Naive thymus-derived CD8-positive, alpha-beta T cell (primary cell): ENCODE data around the gene UST. TPM values are rescaled to one million over a fixed set of nuclear protein-coding genes. Genes with fewer than 3 reads are reported as not detected.

Source experiments
- ATAC-seq, 2 donors: fragments of 150-1000 bp; cut with Tn5 transposase in 1 of 2; sonication (Bioruptor Pico), chemical (Tn5 transposase) in 1 of 2; 1 replicate in 1 of 2; 2 replicates in 1 of 2; pipeline ENCODE4 v1.10.0; 2021; ENCODE audit warnings: mild to moderate bottlenecking in 2 of 2, moderate library complexity in 2 of 2
- POLR2A ChIA-PET: fragments of 350-600 bp; sonication (Branson Sonifier 250); formaldehyde crosslinking; loops from one replicate; lab custom pipeline; 2021; ENCODE audit warnings: antibody characterized with exemption; lab: Charles Lee
- DNase-seq, 10 donors: peaks; one replicate each; pipeline versions ENCODE4 v3.0.0 to v3.0.0-alpha.2; 2020 to 2022
- H3K27ac Mint-ChIP-seq, 10 donors: one replicate each; pipeline ENCODE4 v1.8.0; 2020 to 2022; ENCODE audit warnings: mild to moderate bottlenecking in 10 of 10, mixed read lengths in 10 of 10, moderate library complexity in 4 of 10, inconsistent platforms in 1 of 10
- H3K27me3 Mint-ChIP-seq, 5 donors: one replicate each; pipeline ENCODE4 v1.8.0; 2021 to 2022; ENCODE audit warnings: mixed read lengths in 5 of 5
- H3K36me3 Mint-ChIP-seq, 3 donors: one replicate each; pipeline ENCODE4 v1.8.0; 2020 to 2022; ENCODE audit warnings: mixed read lengths in 3 of 3, mild to moderate bottlenecking in 2 of 3, inconsistent platforms in 1 of 3
- H3K4me1 Mint-ChIP-seq, 4 donors: one replicate each; pipeline ENCODE4 v1.8.0; 2021 to 2022; ENCODE audit warnings: mixed read lengths in 4 of 4
- H3K4me3 Mint-ChIP-seq, 10 donors: one replicate each; pipeline ENCODE4 v1.8.0; 2020 to 2022; ENCODE audit warnings: mild to moderate bottlenecking in 10 of 10, mixed read lengths in 10 of 10, moderate library complexity in 6 of 10, inconsistent platforms in 1 of 10
- H3K9me3 Mint-ChIP-seq, 9 donors: one replicate each; pipeline ENCODE4 v1.8.0; 2020 to 2022; ENCODE audit warnings: mixed read lengths in 9 of 9, mild to moderate bottlenecking in 3 of 9, inconsistent platforms in 1 of 9, moderate library complexity in 1 of 9
- polyA plus RNA-seq, 3 donors: library from polyadenylated mRNA; unstranded; fragments of 300-500 nt; fragmentation: Illumina TruSeq; gene quantifications; one replicate each; pipeline ENCODE4 v1.2.3, GENCODE V29; 2021
- total RNA-seq, 8 experiments: library from RNA in 2 of 8; stranded (reverse) in 2 of 8; gene quantifications; one replicate each; pipeline ENCODE4 v1.2.3 and lab custom pipeline; 2021 to 2026

The UST gene
- total and polyA plus RNA-seq, 5 experiments from 2014 or later: 0.08 to 1.4 (median 0.47) TPM

DNA sequence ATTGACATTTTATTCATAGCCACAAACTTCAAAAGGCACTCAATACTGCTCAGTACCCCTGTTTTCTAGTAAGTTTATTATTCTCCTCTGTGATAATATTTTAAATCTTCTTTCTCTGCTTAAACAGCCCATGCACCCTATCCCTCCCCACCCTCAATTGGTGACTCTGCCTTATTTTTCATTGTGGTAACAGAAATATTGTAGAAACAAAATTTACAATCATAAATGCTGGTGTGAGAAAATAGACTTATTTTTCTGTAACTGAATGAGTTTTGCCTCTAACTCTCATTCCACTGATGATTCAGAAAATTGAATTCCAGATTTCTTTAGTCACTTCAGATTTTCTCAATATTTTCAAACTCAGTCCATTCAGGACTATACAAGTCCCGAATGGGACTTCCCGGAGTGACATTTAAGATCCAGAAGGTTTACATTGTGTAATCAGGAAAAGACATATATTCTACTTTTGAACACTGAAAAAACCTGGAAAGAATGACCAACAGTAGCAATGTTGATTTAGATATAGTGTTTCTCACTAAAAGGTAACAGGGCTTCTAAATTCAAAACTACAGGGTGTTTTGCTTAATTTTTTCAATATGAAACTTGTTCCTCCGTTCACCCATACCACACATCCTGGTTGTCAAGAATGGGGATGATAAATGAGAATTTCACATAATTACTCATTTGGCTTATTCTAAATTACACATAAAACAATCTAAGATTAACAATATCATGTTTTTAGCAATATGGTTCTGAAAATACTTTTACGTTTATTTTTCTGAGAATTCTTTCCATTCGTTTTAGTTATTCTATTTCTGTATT is 34.8 kb upstream of the UST start:
- Mint-ChIP-seq H3K4me3 (no peak overlapping the region), H3K36me3 (peaks cover 0 to 17% (median 2%) of the 10 kb centered on the region in 3 donors), H3K9me3 (peaks cover 0 to 24% (median 10%) of the 10 kb centered on the region in 9 donors), H3K27me3 (peaks cover 0 to 7% (median 1%) of the 10 kb centered on the region in 5 donors), H3K27ac (no peak overlapping the region), H3K4me1 (no peaks in the 10 kb centered on the region)
- DNase-seq (no peak), ATAC-seq (no peak)
- POLR2A ChIA-PET: no interaction called here

DNA sequence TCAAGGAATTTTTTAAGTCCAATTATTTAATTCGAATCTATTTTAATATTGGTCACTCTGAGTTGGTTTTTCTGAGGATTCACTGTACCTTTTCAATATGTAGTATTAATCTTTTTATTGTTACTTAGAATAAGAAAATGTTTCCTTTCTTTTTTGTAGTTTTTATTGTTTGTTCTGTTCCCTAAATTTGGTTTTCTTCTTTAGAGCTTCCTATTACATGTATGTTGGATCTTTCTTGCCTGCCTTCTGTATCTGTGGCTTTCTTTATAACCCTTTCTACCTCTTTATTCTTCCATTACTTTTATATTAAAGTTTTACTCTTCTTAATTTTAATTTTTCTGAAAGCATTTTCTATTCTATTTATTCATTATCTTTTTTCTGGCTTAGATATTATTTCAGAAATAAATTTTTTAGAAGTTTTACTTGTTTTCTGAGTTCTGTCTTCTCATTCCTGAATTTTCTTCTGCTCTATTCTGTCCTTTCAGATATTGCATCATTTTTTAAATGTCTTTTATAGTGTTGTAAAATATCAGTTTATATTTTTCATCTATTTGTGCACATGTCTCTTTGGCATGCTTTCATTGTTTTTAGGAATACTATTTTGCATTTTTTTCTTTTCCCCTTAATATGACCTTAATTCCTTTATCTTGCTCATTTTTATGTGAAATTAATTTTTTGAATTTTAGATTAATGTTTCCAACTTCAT is 33.6 kb upstream of the UST start:
- POLR2A ChIA-PET: no interaction called here
- no peak overlapping the region for H3K27ac Mint-ChIP-seq
- H3K27me3 Mint-ChIP-seq: peaks cover 0 to 7% (median 1%) of the 10 kb centered on the region in 5 donors
- H3K4me1 Mint-ChIP-seq: no peaks in the 10 kb centered on the region
- no peak for DNase-seq
- ATAC-seq: no peak
- peaks cover 0 to 24% (median 10%) of the 10 kb centered on the region in 9 donors for H3K9me3 Mint-ChIP-seq
- no peak overlapping the region for H3K4me3 Mint-ChIP-seq
- H3K36me3 Mint-ChIP-seq: peaks cover 0 to 17% (median 2%) of the 10 kb centered on the region in 3 donors

- H3K36me3 Mint-ChIP-seq: peaks cover 0 to 17% (median 2%) of the 10 kb centered on the region in 3 donors
- POLR2A ChIA-PET: no interaction called here
- no peaks in the 10 kb centered on the region for H3K4me1 Mint-ChIP-seq
- no peak overlapping the region for H3K4me3 Mint-ChIP-seq
- ATAC-seq: no peak
- peaks cover 0 to 24% (median 10%) of the 10 kb centered on the region in 9 donors for H3K9me3 Mint-ChIP-seq
- H3K27me3 Mint-ChIP-seq: peaks cover 0 to 7% (median 2%) of the 10 kb centered on the region in 5 donors
- H3K27ac Mint-ChIP-seq: no peak overlapping the region
- no peak for DNase-seq
Measured at GRCh38 chr6:148713921-148714320, 32.9 kb upstream of the UST start.

DNA sequence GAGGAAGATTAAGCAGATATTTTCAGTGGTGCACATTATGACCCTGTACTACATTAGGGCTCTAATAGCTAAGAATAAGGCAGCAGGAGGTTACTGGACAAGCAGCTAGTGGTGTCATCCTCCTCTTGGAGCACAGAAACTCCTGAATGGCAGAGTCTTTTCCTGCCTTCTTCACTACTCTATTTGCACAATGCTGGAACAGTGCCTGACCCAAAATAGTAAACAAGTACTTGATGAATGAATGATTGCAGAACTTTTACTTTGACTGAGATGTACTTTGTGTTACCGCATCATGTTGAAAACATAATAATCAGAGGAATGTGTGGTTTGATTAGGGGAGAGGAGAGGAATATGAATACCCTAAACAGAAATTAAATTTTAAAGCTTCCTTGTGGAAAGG is 30.0 kb upstream of the UST start:
- Mint-ChIP-seq H3K36me3 (peaks cover 0 to 17% (median 2%) of the 10 kb centered on the region in 3 donors), H3K9me3 (peaks cover 0 to 24% (median 10%) of the 10 kb centered on the region in 9 donors), H3K4me1 (no peaks in the 10 kb centered on the region), H3K27ac (no peak overlapping the region), H3K27me3 (peaks cover 7 to 33% (median 11%) of the 10 kb centered on the region in 5 donors), H3K4me3 (no peak overlapping the region)
- no peak for ATAC-seq
- POLR2A ChIA-PET: no interaction called here
- no peak for DNase-seq

GRCh38 chr6:148720406-148720805 is 26.4 kb upstream of the UST start:
- Mint-ChIP-seq H3K27me3 (peaks cover 11 to 39% (median 16%) of the 10 kb centered on the region in 5 donors), H3K27ac (peak overlapping the region in 1 of 10 donors; percentile 11), H3K4me1 (no peaks in the 10 kb centered on the region), H3K36me3 (peaks cover 0 to 4% (median under 1%) of the 10 kb centered on the region in 3 donors), H3K4me3 (no peak overlapping the region), H3K9me3 (peaks cover 0 to 6% (median 3%) of the 10 kb centered on the region in 9 donors)
- DNase-seq (no peak), ATAC-seq (no peak)
- POLR2A ChIA-PET: no interaction called here

DNA sequence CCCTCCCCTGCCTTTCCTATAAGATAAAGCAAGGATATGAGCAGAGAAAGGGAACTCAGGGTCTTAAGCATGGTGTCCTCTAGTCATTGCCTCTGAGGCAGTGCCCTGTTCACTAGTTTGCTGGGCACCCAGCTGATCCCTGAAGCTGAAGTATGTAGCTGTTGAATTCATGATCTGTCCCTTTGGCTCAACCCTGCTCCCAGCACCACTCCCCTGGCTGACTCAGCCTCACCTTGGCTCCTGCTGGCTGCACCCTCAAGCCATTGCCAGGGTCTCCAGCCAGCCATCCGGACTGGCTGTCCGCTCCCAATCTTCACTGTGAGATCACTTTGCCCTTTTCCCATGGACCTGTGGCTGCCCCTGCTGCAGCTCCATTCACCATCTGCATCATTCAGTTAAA is 25.9 kb upstream of the UST start:
- no peak for DNase-seq
- no peak overlapping the region for H3K4me3 Mint-ChIP-seq
- H3K36me3 Mint-ChIP-seq: peaks cover 0 to 4% (median 0%) of the 10 kb centered on the region in 3 donors
- POLR2A ChIA-PET: no interaction called here
- H3K9me3 Mint-ChIP-seq: peaks cover 0 to 8% (median 4%) of the 10 kb centered on the region in 9 donors
- no peak for ATAC-seq
- H3K27me3 Mint-ChIP-seq: peaks cover 11 to 39% (median 16%) of the 10 kb centered on the region in 5 donors
- H3K4me1 Mint-ChIP-seq: no peaks in the 10 kb centered on the region
- H3K27ac Mint-ChIP-seq: peak overlapping the region in 1 of 10 donors; percentile 11

- H3K27me3 Mint-ChIP-seq: peaks cover 11 to 39% (median 15%) of the 10 kb centered on the region in 5 donors
- no peaks in the 10 kb centered on the region for H3K4me1 Mint-ChIP-seq
Measured at GRCh38 chr6:148723484-148723883, 23.3 kb upstream of the UST start.

GRCh38 chr6:148724428-148724827 is 22.4 kb upstream of the UST start:
- Mint-ChIP-seq H3K4me1 (no peaks in the 10 kb centered on the region), H3K4me3 (no peak overlapping the region), H3K27ac (no peak overlapping the region), H3K36me3 (peaks cover 0 to 7% (median 4%) of the 10 kb centered on the region in 3 donors), H3K9me3 (peaks cover 0 to 18% (median 9%) of the 10 kb centered on the region in 9 donors), H3K27me3 (peaks cover 9 to 30% (median 16%) of the 10 kb centered on the region in 5 donors)
- DNase-seq (no peak), ATAC-seq (no peak)
- POLR2A ChIA-PET: no interaction called here

More at GRCh38 chr6:148723484-148723883, 23.3 kb upstream of the UST start:
- peaks cover 0 to 7% (median 4%) of the 10 kb centered on the region in 3 donors for H3K36me3 Mint-ChIP-seq
- ATAC-seq (no peak), DNase-seq (no peak)
- POLR2A ChIA-PET: no interaction called here
- H3K27ac Mint-ChIP-seq: no peak overlapping the region
- no peak overlapping the region for H3K4me3 Mint-ChIP-seq
- H3K9me3 Mint-ChIP-seq: peaks cover 0 to 18% (median 9%) of the 10 kb centered on the region in 9 donors

DNA sequence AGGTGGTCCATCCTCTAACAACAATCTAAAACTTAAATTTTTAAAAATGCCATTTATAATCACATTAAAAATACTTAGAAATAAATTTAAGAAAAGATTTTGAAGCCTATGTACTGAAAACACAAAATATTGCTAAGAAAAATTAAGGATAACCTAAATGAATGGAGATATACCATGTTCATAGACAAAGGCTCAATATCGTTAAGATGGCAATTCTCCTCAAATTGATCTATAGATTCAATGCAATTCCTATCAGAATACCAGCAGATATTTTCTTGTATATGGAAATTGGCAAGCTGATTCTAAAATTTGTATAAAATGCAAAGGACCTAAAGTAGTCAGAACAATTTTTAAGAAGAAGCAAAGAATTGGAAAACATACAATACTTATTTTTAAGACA is 19.7 kb upstream of the UST start:
- POLR2A ChIA-PET: no interaction called here
- Mint-ChIP-seq H3K4me1 (no peaks in the 10 kb centered on the region), H3K4me3 (no peak overlapping the region)

GRCh38 chr6:148735989-148736388 is 10.8 kb upstream of the UST start:
- ATAC-seq (no peak), DNase-seq (no peak)
- Mint-ChIP-seq H3K36me3 (no peaks in the 10 kb centered on the region), H3K4me1 (peaks cover 0 to 4% (median 0%) of the 10 kb centered on the region in 4 donors), H3K27me3 (peaks cover 0 to 10% (median 0%) of the 10 kb centered on the region in 5 donors), H3K27ac (no peak overlapping the region), H3K9me3 (no peaks in the 10 kb centered on the region), H3K4me3 (no peak overlapping the region)
- POLR2A ChIA-PET: interaction anchor here (0.5 kb wide), 1 partner anchor 298 kb away, joined by 3 read pairs; no protein-coding TSS in a partner anchor

More for the DNA sequence above, 19.7 kb upstream of the UST start:
- Mint-ChIP-seq H3K9me3 (peaks cover 0 to 18% (median 9%) of the 10 kb centered on the region in 9 donors), H3K36me3 (peaks cover 0 to 7% (median 4%) of the 10 kb centered on the region in 3 donors), H3K27me3 (peaks cover 0 to 7% (median 4%) of the 10 kb centered on the region in 5 donors), H3K27ac (no peak overlapping the region)
- ATAC-seq: no peak
- DNase-seq: no peak

- ATAC-seq (no peak), DNase-seq (no peak)
- Mint-ChIP-seq H3K36me3 (no peaks in the 10 kb centered on the region), H3K9me3 (no peaks in the 10 kb centered on the region), H3K4me1 (peaks cover 0 to 4% (median 0%) of the 10 kb centered on the region in 4 donors), H3K27me3 (peaks cover 0 to 10% (median 5%) of the 10 kb centered on the region in 5 donors), H3K4me3 (no peak overlapping the region), H3K27ac (no peak overlapping the region)
- POLR2A ChIA-PET: no interaction called here
Measured at GRCh38 chr6:148736774-148737412, 9.9 kb upstream of the UST start.

DNA sequence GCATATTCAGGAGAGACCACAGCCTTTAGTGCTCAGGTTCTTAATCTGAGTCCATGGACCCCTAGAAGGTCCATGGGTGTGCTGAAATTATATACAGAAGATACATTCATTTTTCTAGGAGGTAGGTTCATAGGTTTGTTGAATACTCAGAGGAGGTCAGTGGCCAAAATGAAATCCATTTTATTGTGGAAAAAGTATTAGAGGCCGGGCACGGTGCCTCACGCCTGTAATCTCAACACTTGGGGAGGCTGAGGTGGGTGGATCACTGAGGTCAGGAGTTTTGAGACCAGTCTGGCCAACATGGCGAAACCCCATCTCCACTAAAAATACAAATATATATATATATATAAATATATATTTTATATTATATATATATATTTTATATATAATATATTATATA is 9.0 kb upstream of the UST start:
- Mint-ChIP-seq H3K27ac (no peak overlapping the region), H3K9me3 (no peaks in the 10 kb centered on the region), H3K4me3 (no peak overlapping the region), H3K4me1 (peaks cover 0 to 4% (median 0%) of the 10 kb centered on the region in 4 donors), H3K36me3 (no peaks in the 10 kb centered on the region), H3K27me3 (peaks cover 0 to 10% (median 7%) of the 10 kb centered on the region in 5 donors)
- ATAC-seq (no peak), DNase-seq (no peak)
- POLR2A ChIA-PET: no interaction called here
